D341Med (cell line): Measurements from ENCODE around the gene ATP2C1.
"Not testable (repeated sequence)": the region's sequence is repeated elsewhere in the genome, so short reads cannot be mapped to it uniquely, and the experiment has no call there.

Source experiments
- DNase-seq: peaks from one replicate; pipeline ENCODE4 v3.0.0; 2012; ENCODE audit warnings: low spot score

ATP2C1 gene, protein sequence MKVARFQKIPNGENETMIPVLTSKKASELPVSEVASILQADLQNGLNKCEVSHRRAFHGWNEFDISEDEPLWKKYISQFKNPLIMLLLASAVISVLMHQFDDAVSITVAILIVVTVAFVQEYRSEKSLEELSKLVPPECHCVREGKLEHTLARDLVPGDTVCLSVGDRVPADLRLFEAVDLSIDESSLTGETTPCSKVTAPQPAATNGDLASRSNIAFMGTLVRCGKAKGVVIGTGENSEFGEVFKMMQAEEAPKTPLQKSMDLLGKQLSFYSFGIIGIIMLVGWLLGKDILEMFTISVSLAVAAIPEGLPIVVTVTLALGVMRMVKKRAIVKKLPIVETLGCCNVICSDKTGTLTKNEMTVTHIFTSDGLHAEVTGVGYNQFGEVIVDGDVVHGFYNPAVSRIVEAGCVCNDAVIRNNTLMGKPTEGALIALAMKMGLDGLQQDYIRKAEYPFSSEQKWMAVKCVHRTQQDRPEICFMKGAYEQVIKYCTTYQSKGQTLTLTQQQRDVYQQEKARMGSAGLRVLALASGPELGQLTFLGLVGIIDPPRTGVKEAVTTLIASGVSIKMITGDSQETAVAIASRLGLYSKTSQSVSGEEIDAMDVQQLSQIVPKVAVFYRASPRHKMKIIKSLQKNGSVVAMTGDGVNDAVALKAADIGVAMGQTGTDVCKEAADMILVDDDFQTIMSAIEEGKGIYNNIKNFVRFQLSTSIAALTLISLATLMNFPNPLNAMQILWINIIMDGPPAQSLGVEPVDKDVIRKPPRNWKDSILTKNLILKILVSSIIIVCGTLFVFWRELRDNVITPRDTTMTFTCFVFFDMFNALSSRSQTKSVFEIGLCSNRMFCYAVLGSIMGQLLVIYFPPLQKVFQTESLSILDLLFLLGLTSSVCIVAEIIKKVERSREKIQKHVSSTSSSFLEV

GRCh38 chr3:130893376-130894129 is at the start of gene ATP2C1:
ATP2C1 (plus strand) TSS chr3:130894084; CDS start chr3:130894770, 686 bp downstream.
- peak; percentile 97 for DNase-seq

DNA sequence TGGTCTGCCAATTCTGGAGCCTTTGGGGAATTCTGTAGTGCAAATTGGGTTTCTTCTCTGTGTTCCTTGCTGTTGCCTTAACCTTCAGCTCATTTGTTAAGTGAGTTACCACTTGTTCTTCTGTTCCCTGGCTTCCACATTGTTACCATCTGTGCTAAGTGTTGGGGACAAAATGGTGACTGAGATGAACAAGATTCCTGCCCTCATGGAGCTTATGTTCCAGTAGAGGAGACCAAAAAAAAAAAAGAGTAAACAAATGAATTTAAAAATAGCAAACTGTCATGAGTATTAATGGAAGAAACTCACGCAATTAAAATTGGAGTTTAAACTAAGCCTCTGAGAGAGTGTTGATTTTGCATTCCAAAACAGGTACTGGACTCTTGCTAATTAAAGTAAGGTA is 49.4 kb upstream of the ATP2C1 start:
- no peak for DNase-seq

GRCh38 chr3:130846181-130846580 is 47.7 kb upstream of the ATP2C1 start:
- DNase-seq, result no peak

GRCh38 chr3:130849091-130849552 is 44.8 kb upstream of the ATP2C1 start:
- peak; percentile 39 for DNase-seq

DNA sequence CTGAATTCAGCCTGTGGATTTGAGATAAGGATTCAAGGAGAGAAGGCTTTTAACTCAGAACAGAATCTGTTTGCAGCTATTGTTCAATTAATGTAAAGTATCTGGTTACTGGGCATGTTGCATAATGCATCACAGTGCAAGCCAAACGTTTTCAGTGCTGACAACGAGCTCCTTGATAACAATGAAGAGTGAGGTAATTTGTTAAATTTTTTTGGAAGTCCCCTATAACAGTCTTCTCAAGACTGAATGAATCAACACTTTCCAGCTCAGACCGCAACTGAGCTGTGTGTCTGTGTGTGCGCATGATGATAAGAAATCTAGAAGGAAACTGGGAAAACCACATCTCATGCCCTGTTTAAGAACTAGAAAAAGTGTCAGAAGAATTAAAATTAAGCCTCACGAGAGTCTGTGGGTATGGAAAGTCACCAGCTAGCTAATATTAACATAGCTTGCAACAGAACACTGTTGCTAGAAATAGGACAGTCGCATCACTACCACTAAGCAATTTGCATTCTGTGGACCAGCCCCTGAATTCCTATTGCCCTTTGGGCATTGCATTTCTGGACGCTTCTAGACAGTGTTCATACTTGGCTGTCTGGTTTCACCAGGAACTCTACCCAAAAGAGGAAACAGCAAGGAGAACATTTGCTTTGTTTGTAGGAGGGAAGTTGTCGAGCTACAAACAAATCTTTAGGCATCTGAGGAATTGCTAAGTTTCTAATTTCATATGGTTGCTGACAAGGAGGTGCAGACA is 43.7 kb upstream of the ATP2C1 start:
- no peak for DNase-seq

GRCh38 chr3:130850843-130851242 is 43.0 kb upstream of the ATP2C1 start:
- DNase-seq, result no peak

GRCh38 chr3:130851277-130851676 is 42.6 kb upstream of the ATP2C1 start:
- DNase-seq, result no peak

GRCh38 chr3:130853581-130853980 is 40.3 kb upstream of the ATP2C1 start:
- no peak for DNase-seq

- no peak for DNase-seq
Measured at GRCh38 chr3:130854208-130854864, 39.5 kb upstream of the ATP2C1 start.

DNA sequence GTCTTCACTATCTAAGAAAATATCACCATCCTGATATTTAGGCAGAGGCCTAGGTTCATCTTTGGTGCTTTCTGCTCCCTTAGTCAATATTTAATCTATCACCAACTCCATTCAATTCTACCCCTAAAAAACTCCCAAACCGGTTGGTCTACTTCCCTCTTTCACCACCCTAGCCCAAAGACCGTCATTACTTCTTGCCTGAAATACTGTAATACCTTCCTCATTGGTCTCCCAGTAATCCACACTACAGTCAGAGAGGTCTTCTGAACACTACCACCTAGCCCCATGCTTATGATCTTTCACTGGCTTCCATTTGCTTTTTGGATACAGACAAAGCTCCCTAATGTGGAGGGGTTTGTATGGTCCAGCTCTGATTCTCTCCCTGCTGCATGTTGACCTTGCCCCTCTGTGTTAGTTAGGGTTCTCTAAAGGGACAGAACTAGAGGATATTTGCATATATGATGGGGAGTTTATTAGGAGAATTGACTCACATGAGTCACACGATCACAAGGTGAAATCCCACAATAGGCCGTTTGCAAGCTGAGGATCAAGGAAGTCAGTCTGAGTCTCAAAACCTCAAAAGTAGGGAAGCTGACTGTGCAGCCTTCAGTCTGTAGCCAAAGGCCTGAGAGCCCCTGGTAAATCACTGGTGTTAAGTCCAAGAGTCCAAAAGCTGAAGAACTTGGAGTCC is 36.4 kb upstream of the ATP2C1 start:
- DNase-seq, result no peak

DNA sequence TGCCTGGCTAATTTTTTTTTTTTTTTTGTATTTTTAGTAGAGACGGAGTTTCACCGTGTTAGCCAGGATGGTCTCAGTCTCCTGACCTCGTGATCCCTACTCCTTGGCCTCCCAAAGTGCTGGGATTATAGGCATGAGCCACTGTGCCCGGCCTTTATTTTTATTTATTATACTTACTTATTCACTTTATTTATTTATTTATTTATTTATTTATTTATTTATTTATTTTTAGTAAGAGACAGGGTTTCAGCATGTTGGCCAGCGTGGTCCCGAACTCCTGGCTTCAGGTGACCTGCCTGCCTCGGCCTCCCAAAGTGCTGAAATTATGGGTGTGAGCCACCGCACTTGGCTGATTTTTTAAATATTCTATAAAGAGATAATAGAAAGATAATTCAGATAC is 31.8 kb upstream of the ATP2C1 start:
- DNase-seq, result not testable (repeated sequence)

- DNase-seq, result no peak
Measured at GRCh38 chr3:130865489-130865888, 28.4 kb upstream of the ATP2C1 start.

DNA sequence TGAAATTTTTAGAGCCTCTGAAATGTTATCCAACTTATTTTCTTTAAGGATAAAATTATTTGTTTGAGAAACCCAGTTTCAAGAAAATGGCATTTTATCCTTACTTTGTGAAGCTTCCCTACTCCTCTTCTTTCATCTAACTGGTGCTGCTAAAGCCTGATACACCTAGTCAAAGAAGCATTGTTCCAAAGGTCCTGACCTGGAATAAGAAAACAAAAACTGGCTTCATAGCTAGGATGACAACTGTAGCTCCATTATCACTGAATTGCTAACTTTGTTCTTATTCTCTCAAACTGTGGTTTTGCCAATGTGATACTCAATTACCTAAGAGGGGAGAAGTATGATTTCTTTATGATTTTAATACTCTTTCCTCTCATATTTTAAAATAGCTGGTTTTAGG is 27.6 kb upstream of the ATP2C1 start:
- no peak for DNase-seq

GRCh38 chr3:130870423-130870822 is 23.5 kb upstream of the ATP2C1 start:
- no peak for DNase-seq

DNA sequence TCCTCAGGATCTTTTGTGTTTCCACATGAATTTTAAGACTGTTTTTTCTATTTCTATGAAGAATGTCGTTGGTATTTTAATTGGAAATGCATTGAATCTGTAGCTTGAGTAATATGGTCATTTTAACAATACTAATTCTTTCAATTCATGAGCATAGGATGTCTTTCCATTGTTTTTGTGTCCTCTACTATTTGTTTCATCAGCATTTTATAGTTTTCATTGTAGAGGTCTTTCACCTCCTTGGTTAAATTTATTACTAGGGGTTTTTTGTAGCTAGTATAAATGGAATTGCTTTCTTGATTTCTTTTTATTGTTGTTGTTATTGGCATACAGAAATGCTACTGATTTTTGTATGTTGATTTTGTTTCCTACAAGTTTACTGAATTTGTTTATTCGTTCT is 17.3 kb upstream of the ATP2C1 start:
- DNase-seq, result no peak

DNA sequence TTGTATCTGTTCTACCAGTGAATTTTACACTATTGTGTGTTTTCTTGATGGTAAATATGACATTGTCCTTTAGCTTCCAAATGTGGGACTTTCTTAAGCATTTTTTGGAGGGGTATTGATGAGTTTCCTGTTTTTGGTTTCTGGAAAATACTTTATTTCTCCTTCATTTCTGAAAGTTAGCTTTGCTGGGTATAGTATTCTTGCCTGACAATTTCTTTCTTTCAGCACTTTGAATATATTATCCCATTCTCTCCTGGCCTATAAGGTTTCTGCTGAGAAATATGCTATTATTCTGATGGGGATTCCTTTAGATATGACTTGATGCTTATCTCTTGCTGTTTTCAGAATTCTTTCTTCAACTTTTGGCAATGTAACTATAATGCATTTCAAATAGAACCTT is 15.4 kb upstream of the ATP2C1 start:
- DNase-seq, result no peak

DNA sequence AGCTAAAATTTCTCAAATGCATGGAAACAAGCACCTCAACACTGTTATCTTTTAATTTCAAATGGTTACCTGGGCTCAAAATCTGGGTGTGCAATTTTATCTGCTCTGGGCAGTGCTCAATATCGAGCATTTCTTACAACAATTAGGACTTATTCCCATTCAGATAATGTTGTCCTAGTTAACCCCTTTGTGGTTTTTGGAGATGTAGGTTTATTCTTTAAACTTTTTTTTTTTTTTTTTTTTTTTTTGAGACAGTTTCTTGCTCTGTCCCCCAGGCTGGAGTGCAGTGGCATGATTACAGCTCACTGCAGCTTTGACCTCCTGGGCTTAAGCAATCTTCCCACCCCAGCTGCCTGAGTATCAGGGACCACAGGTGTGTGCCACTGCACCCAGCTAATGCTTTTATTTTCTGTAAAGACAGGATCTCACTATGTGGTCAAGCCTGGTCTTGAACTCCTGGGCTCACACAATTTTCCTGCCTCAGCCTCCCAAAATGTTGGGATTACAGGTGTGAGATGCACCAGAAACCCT is 4.4 kb upstream of the ATP2C1 start:
- DNase-seq, result no peak

- DNase-seq, result peak; percentile 66
Measured at GRCh38 chr3:130892759-130893375, 1.0 kb upstream of the ATP2C1 start.

DNA sequence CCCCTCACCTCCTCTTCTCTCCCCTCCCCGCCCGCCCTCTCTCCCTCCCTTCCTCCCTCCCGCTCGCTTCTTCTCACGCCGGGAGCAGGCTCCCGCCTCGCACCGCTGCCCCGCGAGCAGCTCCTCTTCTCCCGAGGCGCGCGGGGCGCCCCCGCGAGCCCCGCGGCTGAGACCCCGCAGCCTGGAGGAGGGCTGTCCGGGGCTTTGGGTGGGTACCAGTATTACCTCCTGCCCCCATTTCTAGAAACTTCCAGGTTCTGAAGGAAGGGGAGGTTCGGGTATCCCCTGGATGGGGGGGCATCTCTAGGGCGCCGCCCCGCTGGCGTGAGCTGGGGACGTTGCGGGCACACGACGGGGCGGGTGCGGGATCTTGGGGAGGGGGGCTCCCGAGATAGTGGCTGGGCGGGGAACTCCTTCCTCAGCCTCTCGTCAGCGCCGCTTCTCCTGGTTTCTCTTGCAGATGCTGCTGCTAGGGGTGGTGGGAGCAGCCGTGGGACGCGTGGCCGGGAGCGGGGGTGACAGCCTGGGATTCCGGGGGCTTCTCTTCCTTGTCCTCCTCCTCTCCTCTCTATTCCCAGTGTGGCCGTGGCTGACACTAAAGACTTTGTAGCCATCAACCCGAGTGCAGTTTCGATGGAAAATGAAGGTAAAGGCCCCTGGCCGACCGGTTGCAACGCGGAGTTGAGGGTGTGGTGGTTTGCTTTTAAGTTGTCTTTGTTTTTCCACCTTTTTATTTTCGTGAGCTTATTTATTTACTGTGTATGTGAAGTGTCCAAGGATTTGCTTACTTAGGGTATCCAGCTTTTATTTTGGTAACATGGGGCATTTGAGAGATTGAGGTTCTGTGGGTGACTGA is 474 bp downstream of the ATP2C1 start:
- peak; percentile 75 for DNase-seq
